Astrocyte of the cerebellum (primary cell): ENCODE results near the gene ZNF331.

Experiments
- DNase-seq: peaks from one replicate; pipeline ENCODE4 v3.0.0-alpha.2; 2011; ENCODE audit warnings: low read depth
- H3K4me3 ChIP-seq: 2 replicates; pipeline ENCODE4 v1.5.1; 2011; ENCODE audit warnings: mild to moderate bottlenecking, low read depth, low read length, moderate library complexity
- in situ Hi-C: cut with HindIII; loops from 2 replicates; pipeline ENCODE4 v1.10.0; 2017; ENCODE audit warnings: low sequenced_read_pairs
- TF ChIP-seq, protein P1 (sequence below): IDR thresholded peaks from 2 replicates; pipeline ENCODE4 v1.5.1; 2012; ENCODE audit warnings: low read length, low read depth, moderate library complexity, mild to moderate bottlenecking; ENCODE audit errors: missing control alignments

The ZNF331 gene

DNA sequence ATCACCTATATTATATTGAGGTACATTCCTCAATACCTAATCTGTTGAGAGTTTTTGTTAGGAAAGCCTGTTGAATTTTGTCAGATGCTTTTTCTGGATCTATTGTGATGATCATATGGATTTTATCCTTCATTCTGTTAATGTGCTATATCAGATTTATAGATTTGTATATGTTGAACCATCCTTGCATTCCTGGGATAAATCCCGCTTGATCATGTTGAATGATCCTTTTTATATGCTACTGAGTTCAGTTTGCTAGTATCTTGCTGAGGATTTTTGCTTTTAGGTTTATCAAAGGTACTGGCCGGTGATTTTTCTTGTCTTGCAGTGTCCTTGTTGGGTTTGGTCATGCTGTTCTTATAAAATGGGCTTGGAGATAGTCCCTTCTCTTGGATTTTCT is 12.0 kb upstream of the ZNF331 start:
- in situ Hi-C loops: no loop called here

DNA sequence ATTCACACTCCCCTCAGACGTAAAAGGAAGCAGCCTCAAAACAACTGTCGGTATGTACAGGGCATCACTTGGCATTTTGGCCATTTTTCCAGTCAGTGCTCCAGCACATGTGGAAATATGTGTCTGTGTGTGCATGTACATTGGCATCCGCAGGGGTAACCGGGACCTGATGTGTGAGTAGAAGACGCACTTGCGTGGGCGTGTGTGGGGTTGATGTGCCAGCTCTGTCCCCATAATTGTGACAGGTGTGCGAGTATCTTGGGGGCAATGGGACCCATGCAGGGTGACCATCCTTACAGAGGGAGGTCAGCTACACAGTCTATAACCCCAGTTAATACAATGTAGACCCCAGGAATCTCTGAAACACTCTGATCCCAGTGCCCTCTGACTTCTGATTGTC is 7.3 kb upstream of the ZNF331 start:
- in situ Hi-C loops: no loop called here
- TF ChIP-seq, protein P1, sequence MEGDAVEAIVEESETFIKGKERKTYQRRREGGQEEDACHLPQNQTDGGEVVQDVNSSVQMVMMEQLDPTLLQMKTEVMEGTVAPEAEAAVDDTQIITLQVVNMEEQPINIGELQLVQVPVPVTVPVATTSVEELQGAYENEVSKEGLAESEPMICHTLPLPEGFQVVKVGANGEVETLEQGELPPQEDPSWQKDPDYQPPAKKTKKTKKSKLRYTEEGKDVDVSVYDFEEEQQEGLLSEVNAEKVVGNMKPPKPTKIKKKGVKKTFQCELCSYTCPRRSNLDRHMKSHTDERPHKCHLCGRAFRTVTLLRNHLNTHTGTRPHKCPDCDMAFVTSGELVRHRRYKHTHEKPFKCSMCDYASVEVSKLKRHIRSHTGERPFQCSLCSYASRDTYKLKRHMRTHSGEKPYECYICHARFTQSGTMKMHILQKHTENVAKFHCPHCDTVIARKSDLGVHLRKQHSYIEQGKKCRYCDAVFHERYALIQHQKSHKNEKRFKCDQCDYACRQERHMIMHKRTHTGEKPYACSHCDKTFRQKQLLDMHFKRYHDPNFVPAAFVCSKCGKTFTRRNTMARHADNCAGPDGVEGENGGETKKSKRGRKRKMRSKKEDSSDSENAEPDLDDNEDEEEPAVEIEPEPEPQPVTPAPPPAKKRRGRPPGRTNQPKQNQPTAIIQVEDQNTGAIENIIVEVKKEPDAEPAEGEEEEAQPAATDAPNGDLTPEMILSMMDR: no peak
- H3K4me3 ChIP-seq: no peak overlapping the region
- DNase-seq: no peak

More for the DNA sequence above, 12.0 kb upstream of the ZNF331 start:
- DNase-seq: no peak
- TF ChIP-seq, protein P1: no peak
- H3K4me3 ChIP-seq: no peak overlapping the region

DNA sequence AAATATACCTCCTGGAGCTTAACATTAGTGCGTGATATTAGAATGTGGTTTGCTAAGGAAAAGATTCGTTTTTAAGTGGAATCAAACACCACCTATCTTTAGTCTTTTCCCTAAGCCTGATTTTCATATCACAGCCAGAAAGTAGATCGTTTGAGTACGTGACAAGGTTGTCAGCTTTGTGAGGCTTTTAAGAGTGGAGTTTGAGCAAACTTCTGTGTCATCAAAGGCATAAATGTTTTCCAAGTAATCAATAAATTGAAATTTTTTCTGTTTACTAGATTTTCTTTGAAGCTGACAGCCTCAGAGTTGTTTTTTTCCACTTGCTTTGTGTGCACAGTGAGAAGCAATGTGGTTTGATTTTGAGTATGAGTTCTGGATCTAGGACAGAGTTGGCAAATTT is 6.5 kb upstream of the ZNF331 start:
- TF ChIP-seq, protein P1: no peak
- no peak overlapping the region for H3K4me3 ChIP-seq
- in situ Hi-C loops: no loop called here
- DNase-seq: no peak

DNA sequence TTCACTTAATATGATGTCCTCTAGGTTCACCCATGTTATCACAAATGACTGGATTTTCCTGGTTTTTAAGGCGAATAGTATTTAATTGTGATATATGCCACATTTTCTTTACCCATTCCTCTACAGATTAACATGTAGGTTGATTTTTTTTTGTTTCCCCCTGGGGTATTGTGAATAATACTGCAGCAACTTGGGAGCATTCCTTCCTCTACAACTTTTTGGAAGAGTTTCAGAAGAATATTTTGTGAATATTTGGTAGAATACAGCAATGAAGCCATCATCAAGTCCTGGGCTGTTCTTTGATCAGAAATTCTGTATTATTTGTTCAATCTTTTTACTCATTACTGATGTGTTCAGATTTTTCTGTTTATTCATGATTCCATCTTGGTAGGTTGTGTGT is 5.6 kb upstream of the ZNF331 start:
- TF ChIP-seq, protein P1: no peak
- in situ Hi-C loops: no loop called here
- no peak for DNase-seq
- H3K4me3 ChIP-seq: no peak overlapping the region

DNA sequence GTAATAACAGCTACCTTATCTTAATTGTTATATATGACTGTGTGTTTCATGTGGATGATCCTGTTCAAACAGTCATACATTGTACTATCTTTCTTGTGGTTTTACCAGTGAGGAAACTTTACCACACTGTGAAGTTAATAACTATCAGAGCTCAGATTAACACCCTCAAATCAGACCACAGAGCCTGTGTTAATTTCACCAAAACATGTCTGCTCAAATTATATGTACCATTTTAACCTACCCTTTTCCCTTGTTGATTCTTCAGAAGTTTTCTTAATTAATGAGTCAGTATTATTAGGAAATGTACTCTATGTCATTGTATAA is 1.8 kb upstream of the ZNF331 start:
- TF ChIP-seq, protein P1: no peak
- no peak for DNase-seq
- no peak overlapping the region for H3K4me3 ChIP-seq
- in situ Hi-C loops: no loop called here

DNA sequence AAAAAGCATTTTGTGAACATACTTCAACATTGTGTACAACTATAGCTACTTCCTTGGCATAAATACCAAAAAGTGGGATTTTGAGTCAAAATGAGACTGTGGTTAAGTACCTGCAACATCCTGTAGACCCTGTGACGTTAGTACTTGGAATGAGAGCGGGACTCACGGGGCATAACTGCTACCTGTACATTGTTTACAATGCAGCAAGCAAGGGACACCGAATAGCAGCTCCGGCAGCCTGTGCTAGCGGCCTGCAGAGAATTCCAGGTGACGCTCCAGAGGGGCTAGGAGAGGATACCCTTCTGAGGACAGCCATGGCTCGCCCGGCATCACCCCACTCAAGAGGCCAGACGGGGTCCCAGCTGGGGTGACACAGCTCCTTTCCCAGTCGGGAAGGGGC is 824 bp upstream of the ZNF331 start:
- H3K4me3 ChIP-seq: peak overlapping the region; percentile 68
- in situ Hi-C loops: no loop called here
- TF ChIP-seq, protein P1: no peak

More for the DNA sequence above, 824 bp upstream of the ZNF331 start:
- DNase-seq: no peak
